K562 (cell line): Measurements from ENCODE around the gene LMBR1L. TPM values are rescaled to one million over a fixed set of nuclear protein-coding genes. Genes with fewer than 3 reads are reported as not detected.

Source experiments
- ATF7 ChIP-seq: fragments of 450-650 bp; IDR thresholded peaks from 2 replicates; pipeline ENCODE4 v1.7.1; 2014; ENCODE audit warnings: mild to moderate bottlenecking, moderate library complexity
- BRF1 ChIP-seq: IDR thresholded peaks from 3 replicates; pipeline ENCODE4 v1.6.1; 2011; ENCODE audit warnings: borderline replicate concordance, mild to moderate bottlenecking; ENCODE audit not compliant: insufficient read length; ENCODE audit errors: extremely low read depth
- CC2D1A ChIP-seq: fragments of 450-650 bp; IDR thresholded peaks from 2 replicates; pipeline ENCODE4 v1.6.1; 2017; ENCODE audit warnings: mild to moderate bottlenecking
- ESRRA ChIP-seq: fragments of 450-650 bp; IDR thresholded peaks from 2 replicates; pipeline ENCODE4 v1.6.1; 2014; ENCODE audit warnings: low read depth, mild to moderate bottlenecking, moderate library complexity, borderline replicate concordance
- GATAD2A ChIP-seq: fragments of 450-650 bp; IDR thresholded peaks from 2 replicates; pipeline ENCODE4 v1.6.1; 2017
- NFRKB ChIP-seq: fragments of 450-650 bp; IDR thresholded peaks from 2 replicates; pipeline ENCODE4 v1.6.1; 2016; ENCODE audit warnings: low read depth
- TAL1 ChIP-seq: fragments of 450-650 bp; IDR thresholded peaks from 2 replicates; pipeline ENCODE4 v1.6.1; 2016; ENCODE audit warnings: mild to moderate bottlenecking
- ZBTB17 ChIP-seq: fragments of 450-650 bp; formaldehyde crosslinking; IDR thresholded peaks from 2 replicates; pipeline ENCODE4 v1.4.0; 2020; ENCODE audit warnings: mild to moderate bottlenecking
- ZKSCAN8 ChIP-seq: fragments of 200-800 bp; sonication (Bioruptor generic); IDR thresholded peaks from 2 replicates; pipeline ENCODE4 v1.6.1; 2016; ENCODE audit warnings: missing genetic modification characterization, missing compliant biosample characterization
- ZNF175 ChIP-seq: fragments of 200-800 bp; sonication (Bioruptor generic); IDR thresholded peaks from 2 replicates; pipeline ENCODE4 v1.6.1; 2016; ENCODE audit warnings: low read depth, mild to moderate bottlenecking, missing genetic modification characterization, missing compliant biosample characterization
- ZNF263 ChIP-seq: sonication (generic); formaldehyde crosslinking; IDR thresholded peaks from 2 replicates; pipeline ENCODE4 v1.8.0; 2022; ENCODE audit warnings: mild to moderate bottlenecking, missing genetic modification reagents, borderline replicate concordance
- ZNF282 ChIP-seq: sonication (generic); formaldehyde crosslinking; IDR thresholded peaks from 2 replicates; pipeline ENCODE4 v1.8.1; 2023; ENCODE audit warnings: missing genetic modification reagents
- ZNF41 ChIP-seq: fragments of 250-450 bp; sonication (Bioruptor Pico); conservative IDR thresholded peaks from 2 replicates; pipeline ENCODE4 v1.4.0; 2020; ENCODE audit warnings: mild to moderate bottlenecking
- polyA plus RNA-seq, 8 experiments: library from polyadenylated mRNA; depleted of rRNA in 4 of 8; stranded (reverse) in 5 of 8; unstranded in 3 of 8; fragments of >200 nt; fragmentation: Nextera tagmentation in 2 of 8; fragmentation: Illumina TruSeq in 1 of 8; extraction: Ambion mirVana in 2 of 8; extraction: Trizol in 1 of 8; gene quantifications; 2 replicates each; pipeline versions ENCODE4 v1.2.1 to v1.2.3, GENCODE V29; 2011 to 2014; ENCODE audit warnings: inconsistent platforms in 1 of 8, missing spikeins in 1 of 8
- total RNA-seq, 7 experiments: library from RNA; depleted of rRNA in 6 of 7; stranded (reverse); fragments of >200 nt in 6 of 7; fragmentation: Illumina TruSeq in 2 of 7; extraction: Trizol in 2 of 7; gene quantifications; 2 replicates each; pipeline versions ENCODE4 v1.2.1 to v1.2.3, GENCODE V29; 2011 to 2021; ENCODE audit warnings: low replicate concordance in 1 of 7
- TF ChIP-seq, protein P1 (sequence below): fragments of 450-650 bp; formaldehyde crosslinking; IDR thresholded peaks from 2 replicates; pipeline ENCODE4 v1.4.0; 2022; ENCODE audit warnings: missing genetic modification characterization
- TF ChIP-seq, protein P2 (sequence below): fragments of 450-650 bp; IDR thresholded peaks from 2 replicates; pipeline ENCODE4 v1.6.1; 2016
- TF ChIP-seq, protein P3 (sequence below): fragments of 250-450 bp; sonication (Bioruptor Pico); IDR thresholded peaks from 2 replicates; pipeline ENCODE4 v1.6.1; 2021; ENCODE audit warnings: mild to moderate bottlenecking
- TF ChIP-seq, protein P4 (sequence below): fragments of 250-450 bp; sonication (Bioruptor Pico); IDR thresholded peaks from 2 replicates; pipeline ENCODE4 v1.9.0; 2021; ENCODE audit warnings: mild to moderate bottlenecking
- TF ChIP-seq, protein P5 (sequence below): fragments of 250-450 bp; sonication (Bioruptor Pico); IDR thresholded peaks from 2 replicates; pipeline ENCODE4 v1.4.0; 2020; ENCODE audit warnings: mild to moderate bottlenecking, moderate library complexity
- TF ChIP-seq, protein P6 (sequence below): fragments of 250-450 bp; sonication (Bioruptor Pico); IDR thresholded peaks from 2 replicates; pipeline ENCODE4 v1.4.0; 2020; ENCODE audit warnings: mild to moderate bottlenecking, moderate library complexity, borderline replicate concordance

Gene LMBR1L
- total and polyA plus RNA-seq, 9 of the 15 experiments (the other 6 are each of a cell fraction or from before 2014, with no cell fraction given): 2.5 to 57.0 (median 31.1) TPM

DNA sequence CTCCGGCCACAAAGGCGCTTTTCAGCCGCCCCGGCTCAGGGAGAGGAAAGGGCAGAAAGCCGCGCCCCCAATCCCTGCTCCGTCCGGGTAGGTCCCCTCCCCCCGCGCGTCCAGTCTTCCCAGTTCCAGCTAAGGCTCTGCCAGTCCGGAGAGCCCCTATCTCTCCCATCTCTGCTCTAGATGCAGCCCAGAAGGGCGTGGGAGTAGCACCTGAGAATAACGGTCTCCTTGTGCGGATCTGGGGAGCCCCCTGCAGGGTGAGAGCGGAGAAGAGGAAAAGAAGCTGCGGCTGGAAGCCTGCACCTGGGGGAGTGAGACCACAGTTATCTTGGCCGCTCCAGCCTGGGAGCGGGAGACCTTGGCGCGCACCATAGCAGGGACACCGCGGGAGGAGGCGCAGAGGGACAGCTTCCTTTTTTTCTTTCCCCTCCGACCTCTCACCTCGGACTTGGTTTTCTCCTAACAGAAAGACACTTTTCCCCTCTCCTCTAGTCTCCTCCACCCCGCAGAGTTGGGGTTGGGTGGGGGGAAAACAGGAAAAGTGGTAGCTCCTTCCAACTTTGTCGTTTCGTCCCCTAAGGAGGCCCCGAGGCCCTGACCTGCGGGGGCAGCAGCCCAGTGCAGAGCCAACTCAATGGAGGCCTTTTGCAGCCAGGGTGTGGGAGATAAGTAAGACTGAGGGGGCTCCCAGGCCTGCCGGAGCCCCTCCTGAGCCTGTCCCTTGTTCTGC lies 18.4 kb downstream of the LMBR1L start (continued):
- TF ChIP-seq ZKSCAN8 (CRISPR knock-in tag) (peak; percentile 65; the same call in 1 of the 2 replicates), CC2D1A (peak; percentile 91), GATAD2A (peak; percentile 96), ZNF175 (no peak), TAL1 (peak; percentile 87), ZNF263 (CRISPR knock-in tag) (peak; percentile 70; the same call in 1 of the 2 replicates), ZNF41 (peak; percentile 21; the same call in 1 of the 2 replicates), NFRKB (no peak), ATF7 (peak; percentile 97), ZBTB17 (CRISPR knock-in tag) (peak; percentile 30; the same call in 1 of the 2 replicates), ZNF282 (CRISPR knock-in tag) (no peak), ESRRA (peak; percentile 88), BRF1 (no peak)
- TF ChIP-seq, protein P1, sequence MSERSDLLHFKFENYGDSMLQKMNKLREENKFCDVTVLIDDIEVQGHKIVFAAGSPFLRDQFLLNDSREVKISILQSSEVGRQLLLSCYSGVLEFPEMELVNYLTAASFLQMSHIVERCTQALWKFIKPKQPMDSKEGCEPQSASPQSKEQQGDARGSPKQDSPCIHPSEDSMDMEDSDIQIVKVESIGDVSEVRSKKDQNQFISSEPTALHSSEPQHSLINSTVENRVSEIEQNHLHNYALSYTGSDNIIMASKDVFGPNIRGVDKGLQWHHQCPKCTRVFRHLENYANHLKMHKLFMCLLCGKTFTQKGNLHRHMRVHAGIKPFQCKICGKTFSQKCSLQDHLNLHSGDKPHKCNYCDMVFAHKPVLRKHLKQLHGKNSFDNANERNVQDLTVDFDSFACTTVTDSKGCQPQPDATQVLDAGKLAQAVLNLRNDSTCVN (CRISPR knock-in tag): no peak
- TF ChIP-seq, protein P2, sequence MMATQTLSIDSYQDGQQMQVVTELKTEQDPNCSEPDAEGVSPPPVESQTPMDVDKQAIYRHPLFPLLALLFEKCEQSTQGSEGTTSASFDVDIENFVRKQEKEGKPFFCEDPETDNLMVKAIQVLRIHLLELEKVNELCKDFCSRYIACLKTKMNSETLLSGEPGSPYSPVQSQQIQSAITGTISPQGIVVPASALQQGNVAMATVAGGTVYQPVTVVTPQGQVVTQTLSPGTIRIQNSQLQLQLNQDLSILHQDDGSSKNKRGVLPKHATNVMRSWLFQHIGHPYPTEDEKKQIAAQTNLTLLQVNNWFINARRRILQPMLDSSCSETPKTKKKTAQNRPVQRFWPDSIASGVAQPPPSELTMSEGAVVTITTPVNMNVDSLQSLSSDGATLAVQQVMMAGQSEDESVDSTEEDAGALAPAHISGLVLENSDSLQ: 0 out of 2 replicates have a peak, but pooled peaks have one; percentile 6
- TF ChIP-seq, protein P3, sequence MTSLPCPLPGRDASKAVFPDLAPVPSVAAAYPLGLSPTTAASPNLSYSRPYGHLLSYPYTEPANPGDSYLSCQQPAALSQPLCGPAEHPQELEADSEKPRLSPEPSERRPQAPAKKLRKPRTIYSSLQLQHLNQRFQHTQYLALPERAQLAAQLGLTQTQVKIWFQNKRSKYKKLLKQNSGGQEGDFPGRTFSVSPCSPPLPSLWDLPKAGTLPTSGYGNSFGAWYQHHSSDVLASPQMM (CRISPR knock-in tag): no peak
- TF ChIP-seq, protein P4, sequence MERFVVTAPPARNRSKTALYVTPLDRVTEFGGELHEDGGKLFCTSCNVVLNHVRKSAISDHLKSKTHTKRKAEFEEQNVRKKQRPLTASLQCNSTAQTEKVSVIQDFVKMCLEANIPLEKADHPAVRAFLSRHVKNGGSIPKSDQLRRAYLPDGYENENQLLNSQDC (CRISPR knock-in tag): peak; percentile 42; the same call in 1 of the 2 replicates
- TF ChIP-seq, protein P5, sequence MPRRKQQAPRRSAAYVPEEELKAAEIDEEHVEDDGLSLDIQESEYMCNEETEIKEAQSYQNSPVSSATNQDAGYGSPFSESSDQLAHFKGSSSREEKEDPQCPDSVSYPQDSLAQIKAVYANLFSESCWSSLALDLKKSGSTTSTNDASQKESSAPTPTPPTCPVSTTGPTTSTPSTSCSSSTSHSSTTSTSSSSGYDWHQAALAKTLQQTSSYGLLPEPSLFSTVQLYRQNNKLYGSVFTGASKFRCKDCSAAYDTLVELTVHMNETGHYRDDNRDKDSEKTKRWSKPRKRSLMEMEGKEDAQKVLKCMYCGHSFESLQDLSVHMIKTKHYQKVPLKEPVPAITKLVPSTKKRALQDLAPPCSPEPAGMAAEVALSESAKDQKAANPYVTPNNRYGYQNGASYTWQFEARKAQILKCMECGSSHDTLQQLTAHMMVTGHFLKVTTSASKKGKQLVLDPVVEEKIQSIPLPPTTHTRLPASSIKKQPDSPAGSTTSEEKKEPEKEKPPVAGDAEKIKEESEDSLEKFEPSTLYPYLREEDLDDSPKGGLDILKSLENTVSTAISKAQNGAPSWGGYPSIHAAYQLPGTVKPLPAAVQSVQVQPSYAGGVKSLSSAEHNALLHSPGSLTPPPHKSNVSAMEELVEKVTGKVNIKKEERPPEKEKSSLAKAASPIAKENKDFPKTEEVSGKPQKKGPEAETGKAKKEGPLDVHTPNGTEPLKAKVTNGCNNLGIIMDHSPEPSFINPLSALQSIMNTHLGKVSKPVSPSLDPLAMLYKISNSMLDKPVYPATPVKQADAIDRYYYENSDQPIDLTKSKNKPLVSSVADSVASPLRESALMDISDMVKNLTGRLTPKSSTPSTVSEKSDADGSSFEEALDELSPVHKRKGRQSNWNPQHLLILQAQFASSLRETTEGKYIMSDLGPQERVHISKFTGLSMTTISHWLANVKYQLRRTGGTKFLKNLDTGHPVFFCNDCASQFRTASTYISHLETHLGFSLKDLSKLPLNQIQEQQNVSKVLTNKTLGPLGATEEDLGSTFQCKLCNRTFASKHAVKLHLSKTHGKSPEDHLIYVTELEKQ (CRISPR knock-in tag): no peak
- TF ChIP-seq, protein P6, sequence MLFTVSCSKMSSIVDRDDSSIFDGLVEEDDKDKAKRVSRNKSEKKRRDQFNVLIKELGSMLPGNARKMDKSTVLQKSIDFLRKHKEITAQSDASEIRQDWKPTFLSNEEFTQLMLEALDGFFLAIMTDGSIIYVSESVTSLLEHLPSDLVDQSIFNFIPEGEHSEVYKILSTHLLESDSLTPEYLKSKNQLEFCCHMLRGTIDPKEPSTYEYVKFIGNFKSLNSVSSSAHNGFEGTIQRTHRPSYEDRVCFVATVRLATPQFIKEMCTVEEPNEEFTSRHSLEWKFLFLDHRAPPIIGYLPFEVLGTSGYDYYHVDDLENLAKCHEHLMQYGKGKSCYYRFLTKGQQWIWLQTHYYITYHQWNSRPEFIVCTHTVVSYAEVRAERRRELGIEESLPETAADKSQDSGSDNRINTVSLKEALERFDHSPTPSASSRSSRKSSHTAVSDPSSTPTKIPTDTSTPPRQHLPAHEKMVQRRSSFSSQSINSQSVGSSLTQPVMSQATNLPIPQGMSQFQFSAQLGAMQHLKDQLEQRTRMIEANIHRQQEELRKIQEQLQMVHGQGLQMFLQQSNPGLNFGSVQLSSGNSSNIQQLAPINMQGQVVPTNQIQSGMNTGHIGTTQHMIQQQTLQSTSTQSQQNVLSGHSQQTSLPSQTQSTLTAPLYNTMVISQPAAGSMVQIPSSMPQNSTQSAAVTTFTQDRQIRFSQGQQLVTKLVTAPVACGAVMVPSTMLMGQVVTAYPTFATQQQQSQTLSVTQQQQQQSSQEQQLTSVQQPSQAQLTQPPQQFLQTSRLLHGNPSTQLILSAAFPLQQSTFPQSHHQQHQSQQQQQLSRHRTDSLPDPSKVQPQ: no peak
